ENCODE results near the gene PCYT1A.
A peak's percentile ranks its signal among the peaks of the same experiment; 100 is the strongest.
"Not testable (repeated sequence)": the region's sequence is repeated elsewhere in the genome, so short reads cannot be mapped to it uniquely, and the experiment has no call there.

The PCYT1A gene

DNA sequence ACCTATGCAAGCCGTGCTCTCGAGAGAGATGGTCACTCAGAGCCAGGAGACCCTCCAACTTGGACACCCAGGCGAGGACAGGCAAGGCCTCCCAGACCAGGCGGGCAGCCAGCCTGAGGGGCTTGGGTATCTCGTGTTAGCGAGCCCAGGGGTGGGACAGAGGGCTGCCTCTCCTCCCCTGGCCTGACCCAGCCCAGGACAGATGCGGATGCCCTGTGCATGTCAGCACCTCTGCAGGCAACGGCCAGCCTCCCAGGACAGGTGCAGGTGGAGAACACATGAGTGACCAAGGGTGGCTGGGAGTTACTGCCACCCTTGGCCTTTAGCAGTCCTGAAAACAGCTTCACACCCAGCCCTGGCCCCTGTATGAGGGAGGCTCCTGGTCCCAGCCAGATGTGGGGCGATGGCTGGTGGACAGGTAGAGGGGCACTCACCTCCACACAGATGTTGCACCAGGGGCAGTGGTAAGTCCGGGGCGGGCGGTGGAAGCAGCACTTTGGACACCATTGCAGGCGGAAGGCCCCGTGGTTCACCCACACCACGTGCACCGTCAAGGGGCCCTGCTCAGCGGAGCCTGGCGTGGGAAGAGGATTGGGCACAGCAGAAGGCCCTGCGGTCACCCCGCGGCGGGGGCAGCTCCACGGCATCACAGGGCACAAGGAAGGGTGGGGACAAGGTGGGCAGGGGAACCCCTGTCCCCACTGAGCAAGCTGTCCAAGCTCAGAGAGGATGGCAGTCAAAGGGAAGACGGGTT, 78.4 kb downstream of the PCYT1A start:
- DNase-seq (ENCODE audit: low spot score) = no peak
- TF ChIP-seq CTCF (IDR thresholded peaks at IDR 0.05; ENCODE audit: extremely low read depth, missing control alignments) = no peak

GRCh38 chr3:196207833-196208607, 79.5 kb downstream of the PCYT1A start:
- DNase-seq (ENCODE audit: low spot score) = peak; percentile 92

GRCh38 chr3:196207159-196207832, 80.2 kb downstream of the PCYT1A start:
- no peak for TF ChIP-seq CTCF (IDR thresholded peaks at IDR 0.05; ENCODE audit: extremely low read depth, missing control alignments)
- peak; percentile 72 for DNase-seq (ENCODE audit: low spot score)

More at GRCh38 chr3:196207833-196208607, 79.5 kb downstream of the PCYT1A start:
- no peak for TF ChIP-seq CTCF (IDR thresholded peaks at IDR 0.05; ENCODE audit: extremely low read depth, missing control alignments)

DNA sequence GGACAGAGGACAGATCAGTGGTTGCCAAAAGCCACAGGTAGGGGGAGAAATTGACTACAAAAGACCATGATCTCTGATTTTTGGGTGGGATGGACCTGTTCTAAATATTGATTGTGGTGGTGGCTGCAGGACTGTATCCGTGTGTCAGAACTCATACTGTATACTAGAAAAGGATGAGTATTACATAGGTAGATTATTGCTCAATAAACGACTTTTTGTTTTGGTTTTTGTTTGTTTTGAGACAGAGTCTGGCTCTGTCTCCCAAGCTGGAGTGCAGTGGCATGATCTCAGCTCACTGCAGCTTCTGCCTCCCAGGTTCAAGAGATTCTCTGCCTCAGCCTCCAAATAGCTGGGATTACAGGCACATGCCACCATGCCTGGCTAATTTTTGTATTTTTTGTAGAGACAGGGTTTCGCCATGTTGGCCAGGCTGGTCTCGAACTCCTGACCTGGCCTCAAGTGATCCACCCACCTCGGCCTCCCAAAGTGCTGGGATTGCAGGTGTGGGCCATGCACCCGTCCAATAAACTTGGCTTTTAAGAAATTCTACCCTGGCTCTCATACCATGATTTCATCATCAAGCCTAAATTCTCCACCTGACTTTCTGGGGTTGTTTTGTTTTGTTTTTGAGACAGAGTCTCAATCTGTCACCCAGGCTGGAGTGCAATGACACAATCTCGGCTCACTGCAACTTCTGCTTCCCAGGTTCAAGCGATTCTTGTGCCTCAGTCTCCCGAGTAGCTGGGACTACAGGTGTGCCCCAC, 81.9 kb downstream of the PCYT1A start:
- not testable (repeated sequence) for DNase-seq (ENCODE audit: low spot score)

DNA sequence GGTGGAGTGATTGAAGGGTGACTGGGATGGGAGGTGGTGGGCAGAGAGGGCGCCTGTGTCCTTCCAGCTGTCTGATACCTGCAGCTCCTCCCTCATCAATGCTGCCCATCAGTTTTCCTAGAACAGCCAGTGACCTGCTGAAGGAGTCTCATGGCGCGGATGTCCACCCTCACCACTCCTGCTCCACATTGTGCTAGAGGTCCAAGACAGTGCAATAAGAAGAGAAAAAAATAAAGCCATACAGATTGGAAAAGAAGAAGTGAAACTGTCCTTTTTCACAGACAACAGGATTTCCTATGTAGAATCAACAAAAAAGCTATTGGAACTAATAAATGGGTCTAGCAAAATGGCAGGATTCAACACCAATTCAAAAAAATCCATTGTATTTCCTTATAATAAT, 83.7 kb downstream of the PCYT1A start:
- no peak for TF ChIP-seq CTCF (IDR thresholded peaks at IDR 0.05; ENCODE audit: extremely low read depth, missing control alignments)

DNA sequence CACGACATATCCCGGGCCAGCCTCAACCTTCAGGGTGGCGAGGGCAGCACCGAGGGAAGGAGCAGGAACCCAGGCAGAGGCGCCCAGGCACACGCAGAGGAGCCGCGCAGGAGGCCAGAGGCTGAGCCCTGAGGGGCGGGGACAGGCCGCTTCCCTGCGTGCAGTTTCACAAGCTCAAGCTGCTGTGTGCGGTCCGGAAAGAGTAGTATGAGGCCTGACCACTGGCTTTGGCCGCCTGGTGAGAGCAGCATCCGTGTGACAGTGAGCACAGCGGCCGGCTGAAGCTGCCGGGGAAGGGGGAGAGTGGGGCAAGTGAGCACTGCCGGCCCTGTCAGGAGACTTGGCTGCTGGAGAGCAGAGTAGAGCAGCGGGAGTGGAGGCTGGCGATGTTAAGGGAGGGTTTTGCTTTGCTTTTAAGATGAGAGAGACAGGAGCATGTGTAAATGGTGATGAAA, 85.0 kb downstream of the PCYT1A start:
- peak; percentile 68 for DNase-seq (ENCODE audit: low spot score)
- TF ChIP-seq CTCF (IDR thresholded peaks at IDR 0.05; ENCODE audit: extremely low read depth, missing control alignments) = no peak

More for the DNA sequence above, 83.7 kb downstream of the PCYT1A start:
- no peak for DNase-seq (ENCODE audit: low spot score)

Measured in GM20000 (cell line).